GM10266 (cell line): ENCODE measurements around the gene CMTM4.
"Not testable (repeated sequence)": the region's sequence is repeated elsewhere in the genome, so short reads cannot be mapped to it uniquely, and the experiment has no call there.

Experiments
- DNase-seq: peaks from one replicate; pipeline ENCODE4 v3.0.0; 2012; ENCODE audit errors: extremely low spot score
- TF ChIP-seq, protein P1 (sequence below): IDR thresholded peaks from 2 replicates; pipeline ENCODE4 v1.5.1; 2012; ENCODE audit warnings: mild to moderate bottlenecking, low read depth; ENCODE audit not compliant: control insufficient read depth, insufficient read depth; ENCODE audit errors: missing control alignments

CMTM4 gene

DNA sequence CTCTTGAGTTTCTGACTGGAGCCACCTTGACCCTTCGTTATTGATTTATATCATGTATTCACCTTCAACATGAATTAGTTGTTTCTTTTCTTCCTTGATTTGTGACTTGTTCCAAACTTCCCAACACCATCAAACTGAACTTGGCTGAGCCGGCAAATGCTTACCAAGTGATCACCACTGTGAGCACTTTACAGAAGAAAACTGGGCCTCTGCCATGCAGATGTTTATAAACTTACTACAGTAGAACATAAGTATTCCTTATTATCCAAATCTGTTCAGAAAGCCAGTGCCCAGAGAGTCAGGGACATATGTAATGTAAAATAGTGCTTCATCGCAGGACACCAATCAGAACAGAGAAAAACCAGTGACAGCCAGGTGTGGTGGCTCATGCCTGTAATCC, 19.9 kb downstream of the CMTM4 start:
- no peak for DNase-seq
- TF ChIP-seq, protein P1, sequence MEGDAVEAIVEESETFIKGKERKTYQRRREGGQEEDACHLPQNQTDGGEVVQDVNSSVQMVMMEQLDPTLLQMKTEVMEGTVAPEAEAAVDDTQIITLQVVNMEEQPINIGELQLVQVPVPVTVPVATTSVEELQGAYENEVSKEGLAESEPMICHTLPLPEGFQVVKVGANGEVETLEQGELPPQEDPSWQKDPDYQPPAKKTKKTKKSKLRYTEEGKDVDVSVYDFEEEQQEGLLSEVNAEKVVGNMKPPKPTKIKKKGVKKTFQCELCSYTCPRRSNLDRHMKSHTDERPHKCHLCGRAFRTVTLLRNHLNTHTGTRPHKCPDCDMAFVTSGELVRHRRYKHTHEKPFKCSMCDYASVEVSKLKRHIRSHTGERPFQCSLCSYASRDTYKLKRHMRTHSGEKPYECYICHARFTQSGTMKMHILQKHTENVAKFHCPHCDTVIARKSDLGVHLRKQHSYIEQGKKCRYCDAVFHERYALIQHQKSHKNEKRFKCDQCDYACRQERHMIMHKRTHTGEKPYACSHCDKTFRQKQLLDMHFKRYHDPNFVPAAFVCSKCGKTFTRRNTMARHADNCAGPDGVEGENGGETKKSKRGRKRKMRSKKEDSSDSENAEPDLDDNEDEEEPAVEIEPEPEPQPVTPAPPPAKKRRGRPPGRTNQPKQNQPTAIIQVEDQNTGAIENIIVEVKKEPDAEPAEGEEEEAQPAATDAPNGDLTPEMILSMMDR: no peak

DNA sequence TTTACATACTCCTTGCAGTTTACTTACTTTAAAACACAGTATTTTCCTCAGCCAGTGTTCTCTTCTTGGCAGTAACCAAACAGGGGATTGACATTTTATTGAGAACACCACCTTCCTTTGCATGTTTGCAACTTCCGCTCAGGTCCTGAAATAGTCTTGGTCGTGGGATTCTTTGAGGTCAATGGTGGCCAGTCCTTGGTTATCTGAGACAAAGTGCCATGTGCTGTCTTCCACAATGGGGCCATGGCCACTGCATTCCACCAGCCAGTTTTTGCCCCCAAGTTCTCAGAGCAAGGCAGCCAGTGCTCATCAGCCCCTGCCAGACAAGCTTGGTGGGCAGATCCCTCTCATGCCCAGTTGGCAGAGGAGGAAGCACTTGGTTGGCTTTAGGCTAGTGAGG, 22.9 kb downstream of the CMTM4 start:
- DNase-seq: no peak
- TF ChIP-seq, protein P1: no peak

DNA sequence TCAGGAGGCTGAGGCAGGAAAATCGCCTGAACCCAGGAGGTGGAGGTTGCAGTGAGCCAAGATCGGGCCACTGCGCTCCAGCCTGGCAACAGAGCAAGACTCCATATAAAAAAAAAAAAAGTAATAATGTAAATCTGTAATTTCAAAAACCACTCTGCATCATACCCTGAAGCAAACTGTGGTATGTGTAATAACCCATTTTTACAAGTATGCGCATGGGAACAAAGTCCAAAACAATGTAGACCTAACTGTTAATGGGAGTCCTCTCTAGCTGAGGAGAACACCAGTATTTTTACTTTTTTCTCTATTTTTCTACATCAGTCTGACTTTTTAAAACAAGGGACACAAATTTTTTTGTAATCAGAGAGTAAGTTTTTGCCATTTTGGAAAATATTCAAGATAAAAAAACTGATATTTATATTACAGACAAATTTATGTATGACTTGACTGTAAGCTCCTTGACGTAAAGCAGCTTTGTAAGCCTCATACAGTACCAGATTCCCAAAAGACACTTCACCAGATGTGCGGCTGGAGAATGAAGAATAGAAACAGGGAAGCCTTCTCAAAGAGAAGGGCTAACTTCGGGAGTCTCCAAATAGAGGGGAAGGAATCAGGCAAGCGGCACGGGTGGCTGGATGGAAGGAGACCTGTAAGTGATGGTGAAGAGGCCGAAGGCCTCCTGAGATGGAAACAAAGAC, 25.7 kb downstream of the CMTM4 start:
- no peak for DNase-seq
- TF ChIP-seq, protein P1: no peak

DNA sequence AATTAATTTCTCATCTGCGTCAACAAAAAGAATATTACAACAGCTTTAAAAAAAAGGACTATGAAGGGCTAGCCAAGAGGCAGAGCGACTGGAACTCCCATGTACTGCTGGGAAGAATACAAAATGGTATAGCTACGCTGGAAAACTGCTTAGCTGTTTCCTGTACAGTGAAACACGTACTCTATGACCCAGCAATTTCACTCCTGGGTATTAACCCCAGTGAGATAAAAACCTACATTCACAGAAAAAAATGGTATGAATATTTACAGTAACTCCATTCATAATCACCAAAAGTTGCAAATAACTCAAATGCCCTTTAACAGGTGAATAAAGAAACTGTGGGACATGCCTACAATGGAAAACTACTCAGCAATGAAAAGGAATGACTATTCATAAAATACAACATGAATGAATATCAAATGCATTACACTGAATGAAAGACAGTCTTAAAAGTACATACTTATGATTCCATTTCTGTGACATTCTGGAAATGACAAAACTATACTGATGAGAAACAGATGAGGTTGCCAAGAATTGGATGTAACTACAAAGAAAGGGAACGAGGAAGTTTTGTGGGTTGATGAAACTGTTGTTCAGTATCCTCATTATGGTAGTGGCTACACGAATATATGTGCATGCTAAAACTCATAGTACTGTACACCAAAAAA, 27.6 kb downstream of the CMTM4 start:
- TF ChIP-seq, protein P1: no peak
- no peak for DNase-seq

DNA sequence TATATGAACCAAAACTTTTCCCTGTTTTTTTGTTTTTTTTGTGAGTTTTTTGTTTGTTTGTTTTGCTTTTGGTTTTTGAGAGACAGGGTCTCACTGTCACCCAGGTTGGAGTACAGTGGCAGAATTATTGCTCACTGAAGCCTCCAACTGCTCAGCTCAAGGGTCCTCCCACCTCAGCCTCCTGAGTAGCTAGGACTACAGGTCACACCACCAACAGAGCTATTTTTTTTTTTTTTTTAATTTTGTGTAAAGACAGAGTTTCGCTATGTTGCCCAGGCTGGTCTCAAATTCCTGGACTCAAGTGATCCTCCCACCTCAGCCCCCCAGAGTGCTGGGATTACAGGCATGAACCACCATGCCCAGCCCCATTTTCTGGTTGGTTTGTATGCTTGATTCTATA, 28.6 kb downstream of the CMTM4 start:
- TF ChIP-seq, protein P1: no peak
- no peak for DNase-seq

DNA sequence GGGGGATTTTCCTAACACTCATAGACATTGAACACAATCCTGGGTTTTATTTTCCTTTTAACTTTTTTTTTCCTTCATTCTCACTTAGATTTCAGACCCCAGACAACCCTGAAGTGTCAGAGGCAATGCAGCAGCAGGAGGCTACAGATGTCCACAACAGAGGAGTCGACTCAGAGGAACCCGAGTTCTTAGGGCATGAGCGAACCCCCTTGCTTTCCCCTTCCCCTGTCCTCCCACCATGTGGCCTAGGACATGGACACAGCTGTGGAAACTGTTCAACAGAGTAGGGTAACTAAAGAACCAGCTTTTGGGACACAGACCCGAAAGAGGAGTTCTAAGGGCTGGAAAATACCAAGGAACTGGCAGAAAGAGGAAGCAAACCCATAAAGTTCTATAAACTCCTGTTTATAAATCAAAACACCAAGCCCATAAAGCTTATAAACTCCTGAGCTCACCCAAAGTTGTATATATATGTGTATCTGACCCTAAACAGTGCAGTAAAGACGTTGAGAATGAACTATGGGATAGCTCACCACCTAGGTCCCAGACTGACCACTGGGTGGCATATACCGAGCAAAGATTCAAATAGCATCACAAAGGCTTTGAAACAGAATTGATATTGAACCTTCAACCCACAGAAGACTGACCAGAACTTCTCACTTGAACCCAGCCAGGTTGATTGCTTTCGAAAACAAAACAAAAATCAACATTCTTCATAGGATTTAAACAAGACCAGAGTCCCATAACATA, 33.9 kb downstream of the CMTM4 start:
- TF ChIP-seq, protein P1: peak; percentile 36
- no peak for DNase-seq

DNA sequence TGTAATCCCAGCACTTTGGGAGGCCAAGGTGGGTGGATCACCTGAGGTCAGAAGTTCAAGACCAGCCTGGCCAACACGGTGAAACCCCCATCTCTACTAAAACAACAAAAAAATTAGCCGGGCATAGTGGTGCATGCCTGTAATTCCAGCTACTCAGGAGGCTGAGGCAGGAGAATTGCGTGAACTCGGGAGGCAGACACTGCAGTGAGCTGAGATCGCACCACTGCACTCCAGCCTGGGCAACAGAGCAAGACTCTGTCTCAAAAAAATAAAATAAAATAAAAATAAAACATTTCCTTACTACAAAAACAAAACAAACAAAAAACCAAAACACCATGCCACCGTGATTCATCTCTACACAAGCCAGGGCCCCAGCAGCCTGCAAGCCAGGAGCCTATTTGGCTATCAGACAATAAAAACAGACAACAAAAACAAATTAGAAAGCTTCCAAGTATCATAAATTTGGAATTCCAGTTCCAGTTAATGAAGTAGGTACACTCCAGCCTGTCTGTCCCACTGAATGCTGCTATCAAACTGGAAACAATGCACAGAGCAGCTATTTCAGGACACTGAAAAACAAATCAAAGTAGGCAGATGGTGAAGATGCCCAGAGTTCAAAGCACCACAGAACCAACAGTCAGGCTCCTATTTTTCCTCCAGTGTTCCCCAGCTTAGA, 34.7 kb downstream of the CMTM4 start:
- DNase-seq: not testable (repeated sequence)
